ENCODE results near the gene RNF144A.

The RNF144A gene

GRCh38 chr2:7027411-7027810 lies 110.2 kb downstream of the RNF144A start:
- DNase-seq: peak in 1 of 3 experiments; percentile 53

GRCh38 chr2:7027956-7028655 lies 110.9 kb downstream of the RNF144A start:
- DNase-seq: no peak

GRCh38 chr2:7028846-7029245 lies 111.6 kb downstream of the RNF144A start:
- DNase-seq: no peak

- no peak for DNase-seq
Measured at GRCh38 chr2:7029291-7030059, 112.3 kb downstream of the RNF144A start.

GRCh38 chr2:7030810-7031209 lies 113.6 kb downstream of the RNF144A start:
- no peak for DNase-seq

GRCh38 chr2:7031547-7032245 lies 114.5 kb downstream of the RNF144A start:
- DNase-seq: peak; percentile 96 to 100 (median 100)

- DNase-seq: peak in 1 of 3 experiments; percentile 25
Measured at GRCh38 chr2:7032371-7032770, 115.2 kb downstream of the RNF144A start.

GRCh38 chr2:7033136-7033960 lies 116.1 kb downstream of the RNF144A start:
- DNase-seq: no peak

- peak in 2 of 3 experiments; percentile 23 to 24 for DNase-seq
Measured at GRCh38 chr2:7034303-7034702, 117.1 kb downstream of the RNF144A start.

GRCh38 chr2:7035884-7036283 lies 118.7 kb downstream of the RNF144A start:
- DNase-seq: no peak

GRCh38 chr2:7037340-7038333 lies 120.4 kb downstream of the RNF144A start:
- DNase-seq: peak; percentile 27 to 85 (median 55)

GRCh38 chr2:7040547-7040946 lies 123.3 kb downstream of the RNF144A start:
- DNase-seq: no peak

- no peak for DNase-seq
Measured at GRCh38 chr2:7041421-7041820, 124.2 kb downstream of the RNF144A start.

- no peak for DNase-seq
Measured at GRCh38 chr2:7043690-7044089, 126.5 kb downstream of the RNF144A start.

- peak; percentile 49 to 80 (median 77) for DNase-seq
Measured at GRCh38 chr2:7044253-7045250, 127.3 kb downstream of the RNF144A start.

- no peak for DNase-seq
Measured at GRCh38 chr2:7045601-7046590, 128.7 kb downstream of the RNF144A start.

GRCh38 chr2:7047661-7048060 lies 130.4 kb downstream of the RNF144A start:
- no peak for DNase-seq

- DNase-seq: no peak
Measured at GRCh38 chr2:7048762-7049294, 131.6 kb downstream of the RNF144A start.

GRCh38 chr2:7052404-7052803 lies 135.2 kb downstream of the RNF144A start:
- no peak for DNase-seq
